ENCODE results near the gene PLA2G2F. TPM values are rescaled to one million over a fixed set of nuclear protein-coding genes. Genes with fewer than 3 reads are reported as not detected.
"Not testable (repeated sequence)": the region's sequence is repeated elsewhere in the genome, so short reads cannot be mapped to it uniquely, and the experiment has no call there.

The PLA2G2F gene
- total RNA-seq, 1 donor from 2014 or later, result not detected

- Histone ChIP-seq H3K27me3 (no peaks in the 10 kb centered on the region), H3K4me3 (no peak overlapping the region), H3K9me3 (no peaks in the 10 kb centered on the region), H3K4me1 (peaks cover 9% of the 10 kb centered on the region), H3K36me3 (no peaks in the 10 kb centered on the region), H3K27ac (no peak overlapping the region)
- no peak for DNase-seq (ENCODE audit: extremely low spot score in 2 of 2)
- TF ChIP-seq POLR2A (IDR thresholded peaks at IDR 0.05), result no peak
- TF ChIP-seq CTCF (IDR thresholded peaks at IDR 0.05), result no peak
- TF ChIP-seq POLR2AphosphoS5 (IDR thresholded peaks at IDR 0.05; ENCODE audit: insufficient read depth in 1 of 2, low read depth in 1 of 2), result no peak
- intact Hi-C loops (cut with DNase I), result no loop called here
These were observed 12.9 kb upstream of the PLA2G2F start for GRCh38 chr1:20126041-20126805.

DNA sequence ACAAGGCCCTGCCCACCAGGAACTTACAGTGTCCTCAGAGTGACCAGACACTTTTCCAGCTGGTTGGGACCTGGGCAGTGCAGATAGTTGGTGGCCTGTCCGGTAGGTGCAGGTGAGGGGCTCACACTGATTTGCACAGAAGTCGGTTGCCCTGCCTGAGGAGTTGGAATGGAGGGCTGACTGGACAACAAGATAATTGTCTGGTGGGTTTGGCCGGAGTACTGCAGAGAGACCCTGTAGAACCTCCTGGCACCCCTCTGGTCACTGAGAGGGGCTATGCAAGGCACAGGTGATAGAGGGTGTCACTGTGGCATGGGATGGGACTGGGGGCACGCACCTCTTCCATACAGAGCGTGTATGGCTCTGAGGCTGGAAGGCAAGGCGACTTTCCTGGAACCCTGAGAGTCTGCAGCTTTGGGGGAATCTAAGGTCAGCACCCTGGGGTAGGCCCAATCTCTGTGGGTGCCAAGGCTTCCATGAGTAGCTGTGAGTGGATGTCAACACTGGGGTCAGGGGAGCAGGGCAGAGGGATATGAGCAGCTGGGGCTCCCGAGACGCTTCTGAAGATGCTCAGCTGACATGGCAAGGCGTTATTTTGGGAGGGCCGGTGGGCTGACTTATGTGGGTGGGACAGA, 12.2 kb upstream of the PLA2G2F start:
- DNase-seq (ENCODE audit: extremely low spot score in 2 of 2), result no peak
- intact Hi-C loops (cut with DNase I), result no loop called here

DNA sequence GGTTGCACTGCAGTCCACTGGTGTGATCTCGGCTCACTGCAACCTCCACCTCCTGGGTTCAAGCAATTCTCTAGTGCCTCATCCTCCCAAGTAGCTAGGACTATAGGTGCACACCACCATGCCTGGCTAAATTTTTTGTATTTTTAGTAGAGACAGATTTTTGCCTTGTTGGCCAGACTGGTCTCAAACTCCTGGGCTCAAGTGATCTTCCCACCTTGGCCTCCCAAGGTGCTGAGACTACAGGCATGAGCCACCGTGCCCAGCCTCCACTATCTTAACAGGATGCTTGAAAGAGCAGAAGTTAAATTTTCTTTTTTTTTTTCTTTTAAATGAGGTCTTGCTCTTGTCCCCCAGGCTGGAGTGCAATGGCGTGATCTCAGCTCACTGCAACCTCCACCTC, 8.6 kb upstream of the PLA2G2F start:
- H3K27ac ChIP-seq; DNase-seq (ENCODE audit: extremely low spot score in 2 of 2): not testable (repeated sequence)

More for the DNA sequence above, 12.2 kb upstream of the PLA2G2F start:
- no peak for TF ChIP-seq CTCF (IDR thresholded peaks at IDR 0.05)
- TF ChIP-seq POLR2AphosphoS5 (IDR thresholded peaks at IDR 0.05; ENCODE audit: insufficient read depth in 1 of 2, low read depth in 1 of 2), result no peak
- no peak for TF ChIP-seq POLR2A (IDR thresholded peaks at IDR 0.05)
- no peak overlapping the region for H3K27ac ChIP-seq
- H3K9me3 ChIP-seq, result no peaks in the 10 kb centered on the region
- H3K4me3 ChIP-seq, result no peak overlapping the region
- H3K36me3 ChIP-seq, result no peaks in the 10 kb centered on the region
- no peaks in the 10 kb centered on the region for H3K27me3 ChIP-seq
- H3K4me1 ChIP-seq, result peaks cover 9% of the 10 kb centered on the region

DNA sequence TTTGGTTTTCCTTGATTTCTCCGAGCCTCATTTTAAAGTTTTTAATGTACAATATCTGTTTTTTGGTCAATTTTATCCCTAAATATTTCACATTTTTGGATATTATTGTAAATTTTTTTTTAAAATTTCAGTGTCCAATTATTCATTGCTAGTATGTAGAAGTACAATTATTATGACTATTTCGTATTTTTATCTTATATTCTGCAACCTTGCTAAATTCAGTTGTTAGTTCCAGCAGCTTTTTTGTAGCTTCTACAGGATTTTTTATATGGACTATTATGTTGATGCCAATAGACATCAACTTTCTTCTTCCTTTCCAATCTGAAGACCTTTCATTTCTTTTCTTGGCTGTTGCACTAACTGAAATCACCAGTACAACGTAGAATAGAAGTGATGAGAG, 4.1 kb upstream of the PLA2G2F start:
- TF ChIP-seq CTCF (IDR thresholded peaks at IDR 0.05) (no peak), POLR2A (IDR thresholded peaks at IDR 0.05) (no peak), POLR2AphosphoS5 (IDR thresholded peaks at IDR 0.05; ENCODE audit: insufficient read depth in 1 of 2, low read depth in 1 of 2) (no peak)
- intact Hi-C loops (cut with DNase I), result no loop called here
- Histone ChIP-seq H3K4me3 (no peak overlapping the region), H3K9me3 (no peaks in the 10 kb centered on the region), H3K27ac (no peak overlapping the region), H3K36me3 (no peaks in the 10 kb centered on the region), H3K27me3 (no peaks in the 10 kb centered on the region), H3K4me1 (no peaks in the 10 kb centered on the region)
- DNase-seq (ENCODE audit: extremely low spot score in 2 of 2), result no peak

More for the DNA sequence above, 8.6 kb upstream of the PLA2G2F start:
- H3K4me1 ChIP-seq; H3K9me3 ChIP-seq; H3K4me3 ChIP-seq; H3K36me3 ChIP-seq; intact Hi-C loops (cut with DNase I); H3K27me3 ChIP-seq: not testable (repeated sequence)

GRCh38 chr1:20136249-20136648, 2.9 kb upstream of the PLA2G2F start:
- Histone ChIP-seq H3K27me3 (no peaks in the 10 kb centered on the region), H3K27ac (no peak overlapping the region), H3K36me3 (no peaks in the 10 kb centered on the region), H3K4me3 (no peak overlapping the region), H3K4me1 (no peaks in the 10 kb centered on the region), H3K9me3 (no peaks in the 10 kb centered on the region)
- no peak for DNase-seq (ENCODE audit: extremely low spot score in 2 of 2)
- TF ChIP-seq CTCF (IDR thresholded peaks at IDR 0.05), result no peak
- TF ChIP-seq POLR2AphosphoS5 (IDR thresholded peaks at IDR 0.05; ENCODE audit: insufficient read depth in 1 of 2, low read depth in 1 of 2), result no peak
- no peak for TF ChIP-seq POLR2A (IDR thresholded peaks at IDR 0.05)
- intact Hi-C loops (cut with DNase I), result no loop called here

All from vagina (tissue), 2 donors.